K562 (cell line): Measurements from ENCODE around the gene MOAP1. TPM values are rescaled to one million over a fixed set of nuclear protein-coding genes. Genes with fewer than 3 reads are reported as not detected.
"Not testable (repeated sequence)": the region's sequence is repeated elsewhere in the genome, so short reads cannot be mapped to it uniquely, and the experiment has no call there.

ENCODE experiments used
- ATAC-seq: fragments of 200-7000 bp; cut with Tn5 transposase; 3 replicates; pipeline ENCODE4 v1.9.1; 2020; ENCODE audit warnings: moderate library complexity
- BruUV-seq: library from RNA; stranded (reverse); fragments of 400-500 nt; replicated peaks from 2 replicates; lab custom pipeline; 2021; lab: Mats Ljungman, UMichigan
- CTCF ChIA-PET: fragments of 300-600 bp; formaldehyde crosslinking; extraction: SDS; loops from one replicate; lab custom pipeline; 2021; ENCODE audit warnings: low intra/inter-chr PET ratio; lab: Yijun Ruan, JAX
- POLR2A ChIA-PET: fragments of 300-600, 350-650 bp; sonication (Branson Sonifier 250); formaldehyde crosslinking; extraction: SDS; loops from one replicate; lab custom pipeline; 2021; ENCODE audit warnings: antibody characterized with exemption, inconsistent platforms; lab: Yijun Ruan, JAX
- DNase-seq, 4 experiments: peaks; one replicate each; pipeline versions ENCODE4 v3.0.0 to v3.0.0-alpha.2; 2011 to 2018; ENCODE audit warnings: low spot score in 3 of 4, mixed read lengths in 3 of 4; ENCODE audit errors: extremely low read depth in 1 of 4
- FAIRE-seq: peaks from 2 replicates; lab custom pipeline; 2011; peaks lifted over from hg19 to GRCh38; lab: Jason Lieb, UNC
- H2AFZ ChIP-seq: 2 replicates; pipeline ENCODE4 v1.6.0; 2011; ENCODE audit warnings: low read depth, low read length, control low read depth, inconsistent platforms
- H3K27ac ChIP-seq: fragments of 200-600 bp; 3 replicates; pipeline ENCODE4 v1.8.0; 2011; ENCODE audit warnings: low read depth, mild to moderate bottlenecking, control low read depth, inconsistent platforms, low read length, moderate library complexity, mixed read lengths; ENCODE audit errors: extremely low read depth
- H3K27me3 ChIP-seq, 2 experiments: fragments of 300-600 bp in 1 of 2; 2 replicates in 1 of 2; 3 replicates in 1 of 2; pipeline versions ENCODE4 v1.6.0 to v1.8.0; 2011; ENCODE audit warnings: inconsistent platforms in 2 of 2, low read length in 2 of 2, mild to moderate bottlenecking in 1 of 2, mixed read lengths in 1 of 2, moderate library complexity in 1 of 2; ENCODE audit not compliant: control insufficient read depth in 2 of 2, insufficient read depth in 2 of 2
- H3K36me3 ChIP-seq: fragments of 300-600 bp; 3 replicates; pipeline ENCODE4 v1.8.0; 2011; ENCODE audit warnings: mild to moderate bottlenecking, low read length, inconsistent platforms; ENCODE audit not compliant: control insufficient read depth, insufficient read depth
- H3K4me1 ChIP-seq, 2 experiments: fragments of 200-600 bp in 1 of 2; replicated peaks in 1 of 2; 2 replicates in 1 of 2; 3 replicates in 1 of 2; pipeline versions ENCODE4 v1.5.1 to v1.8.0; 2011; ENCODE audit warnings: inconsistent platforms in 2 of 2, low read length in 2 of 2, mild to moderate bottlenecking in 1 of 2, mixed read lengths in 1 of 2, moderate library complexity in 1 of 2; ENCODE audit not compliant: control insufficient read depth in 2 of 2, insufficient read depth in 2 of 2
- H3K4me2 ChIP-seq: 2 replicates; pipeline ENCODE4 v1.6.1; 2011; ENCODE audit warnings: low read length, control low read depth, inconsistent platforms, mixed read lengths; ENCODE audit not compliant: insufficient read depth
- H3K4me3 ChIP-seq: fragments of 200-600 bp; sonication (generic), shearing (Covaris generic); 2 replicates; pipeline ENCODE4 v1.5.1; 2016; ENCODE audit warnings: control low read depth, inconsistent platforms
- H3K79me2 ChIP-seq: fragments of 200-600 bp; 3 replicates; pipeline ENCODE4 v1.8.0; 2011; ENCODE audit warnings: low read length, inconsistent platforms; ENCODE audit not compliant: control insufficient read depth, insufficient read depth
- H3K9ac ChIP-seq, 2 experiments: 2 replicates each; pipeline versions ENCODE4 v1.6.0 to v1.6.1; 2011; ENCODE audit warnings: low read depth in 2 of 2, low read length in 2 of 2, control low read depth in 1 of 2, inconsistent platforms in 1 of 2, mild to moderate bottlenecking in 1 of 2, mixed read lengths in 1 of 2; ENCODE audit not compliant: insufficient read depth in 1 of 2
- H3K9me1 ChIP-seq: one replicate; pipeline ENCODE4 v1.6.0; 2011; ENCODE audit warnings: inconsistent platforms, mild to moderate bottlenecking, low read length, moderate library complexity; ENCODE audit not compliant: control insufficient read depth, insufficient read depth
- H3K9me3 ChIP-seq: replicated peaks from 2 replicates; pipeline ENCODE4 v1.5.1; 2011; ENCODE audit warnings: low read depth, low read length, inconsistent platforms; ENCODE audit not compliant: control insufficient read depth, insufficient read depth
- H4K20me1 ChIP-seq: replicated peaks from 2 replicates; pipeline ENCODE4 v1.6.1; 2011; ENCODE audit warnings: low read length, inconsistent platforms, mixed read lengths; ENCODE audit not compliant: control insufficient read depth, insufficient read depth
- CTCF ChIP-seq, 3 experiments: IDR thresholded peaks in 2 of 3; conservative IDR thresholded peaks in 1 of 3; 2 replicates each; pipeline ENCODE4 v1.5.1; 2011 to 2012; ENCODE audit warnings: low read length in 3 of 3, mild to moderate bottlenecking in 3 of 3, control low read depth in 2 of 3, improper control_type of control experiment in 1 of 3, inconsistent platforms in 1 of 3, low read depth in 1 of 3, mixed read lengths in 1 of 3, moderate library complexity in 1 of 3; ENCODE audit not compliant: insufficient read depth in 2 of 3
- RAD21 ChIP-seq, 2 experiments: fragments of 250-450 bp in 1 of 2; fragments of 450-650 bp in 1 of 2; sonication (Bioruptor Pico) in 1 of 2; formaldehyde crosslinking in 1 of 2; IDR thresholded peaks in 1 of 2; conservative IDR thresholded peaks in 1 of 2; 2 replicates each; pipeline versions ENCODE4 v1.4.0 to v1.8.0; 2020 to 2022; ENCODE audit warnings: mild to moderate bottlenecking in 2 of 2, moderate library complexity in 1 of 2
- REST ChIP-seq, 2 experiments: fragments of 450-650 bp; formaldehyde crosslinking in 1 of 2; IDR thresholded peaks; 2 replicates each; pipeline versions ENCODE4 v1.4.0 to v1.6.1; 2014 to 2020; ENCODE audit warnings: mild to moderate bottlenecking in 2 of 2, borderline replicate concordance in 1 of 2, low read depth in 1 of 2
- SMAD1 ChIP-seq: fragments of 150-350 bp; IDR thresholded peaks from 2 replicates; pipeline ENCODE4 v1.6.1; 2014; ENCODE audit warnings: low read length, low read depth; ENCODE audit not compliant: partially characterized antibody
- USF2 ChIP-seq: sonication (generic); formaldehyde crosslinking; IDR thresholded peaks from 2 replicates; pipeline ENCODE4 v1.5.0; 2020; ENCODE audit warnings: missing genetic modification reagents
- WGBS: fragments of 100-300 bp; shearing (Covaris generic); methylation state at CpG from one replicate; pipeline ENCODE4 v1.1.6; 2016; ENCODE audit warnings: low coverage, mixed read lengths; ENCODE audit not compliant: insufficient coverage; ENCODE audit errors: missing lambda C conversion rate; 5-methylcytosine and 5-hydroxymethylcytosine counted together
- in situ Hi-C: fragments of 300-500 bp; cut with MboI; formaldehyde crosslinking; loops from 4 replicates; pipeline ENCODE4 v1.15.0; 2018; ENCODE audit warnings: inconsistent platforms, mixed read lengths
- intact Hi-C: fragments of 100-400 bp; cut with micrococcal nuclease; formaldehyde crosslinking; loops from 2 replicates; pipeline ENCODE4 v1.14.2; 2022
- polyA plus RNA-seq, 8 experiments: library from polyadenylated mRNA; depleted of rRNA in 4 of 8; stranded (reverse) in 5 of 8; unstranded in 3 of 8; fragments of >200 nt; fragmentation: Nextera tagmentation in 2 of 8; fragmentation: Illumina TruSeq in 1 of 8; extraction: Ambion mirVana in 2 of 8; extraction: Trizol in 1 of 8; gene quantifications; 2 replicates each; pipeline versions ENCODE4 v1.2.1 to v1.2.3, GENCODE V29; 2011 to 2014; ENCODE audit warnings: inconsistent platforms in 1 of 8, missing spikeins in 1 of 8
- total RNA-seq, 7 experiments: library from RNA; depleted of rRNA in 6 of 7; stranded (reverse); fragments of >200 nt in 6 of 7; fragmentation: Illumina TruSeq in 2 of 7; extraction: Trizol in 2 of 7; gene quantifications; 2 replicates each; pipeline versions ENCODE4 v1.2.1 to v1.2.3, GENCODE V29; 2011 to 2021; ENCODE audit warnings: low replicate concordance in 1 of 7

MOAP1 gene
- total and polyA plus RNA-seq, 9 of the 15 experiments (the other 6 are each of a cell fraction or from before 2014, with no cell fraction given), result 1.5 to 14.4 (median 6.0) TPM

- TF ChIP-seq REST (IDR thresholded peaks at IDR 0.05; ENCODE audit: borderline replicate concordance) (peak; percentile 22; the same call in 1 of the 2 replicates), REST (CRISPR knock-in tag; IDR thresholded peaks at IDR 0.05; ENCODE audit: low read depth) (no peak), USF2 (CRISPR knock-in tag) (no peak), CTCF (IDR thresholded peaks at IDR 0.05 in 2 of 3, conservative IDR thresholded peaks at IDR 0.05 in 1 of 3; ENCODE audit: insufficient read depth in 2 of 3, low read depth in 1 of 3, low read length in 3 of 3) (peak; percentile 8 to 61 (median 56); a peak in 4 of 6 replicates), SMAD1 (no peak), RAD21 (CRISPR knock-in tag; conservative IDR thresholded peaks at IDR 0.05 in 1 of 2, IDR thresholded peaks at IDR 0.05 in 1 of 2) (peak in 1 of 2 experiments; percentile 41; a peak in 2 of 4 replicates)
These were observed 24.3 kb downstream of the MOAP1 start (continued) for GRCh38 chr14:93160353-93160801.

- H2AFZ ChIP-seq, result peak overlapping the region; percentile 45; the same call in 1 of the 2 replicates
- H3K4me1 ChIP-seq, H3K9me1 ChIP-seq, H3K36me3 ChIP-seq, in situ Hi-C loops, BruUV-seq, H3K79me2 ChIP-seq, POLR2A ChIA-PET, H3K9ac ChIP-seq, FAIRE-seq, H3K4me3 ChIP-seq, H3K27me3 ChIP-seq, H3K9me3 ChIP-seq, H3K27ac ChIP-seq, DNase-seq, H3K4me2 ChIP-seq, H4K20me1 ChIP-seq: not testable (repeated sequence)
- CTCF ChIA-PET, result interaction anchor here (0.6 to 2.7 kb wide), 2 partner anchors 46 to 209 kb away, joined by 3 to 11 read pairs; no protein-coding TSS in a partner anchor
- 27% methylated on average over 4 of the region's 5 CpGs for WGBS
- peak; percentile 31 for ATAC-seq
- intact Hi-C loops, result loop anchor here (1.0 kb wide), 1 partner anchor 46 kb away; no protein-coding TSS in a partner anchor
These were observed 24.9 kb downstream of the MOAP1 start for GRCh38 chr14:93159625-93160352.
